ENCODE results near the gene PANX2.

GRCh38 chr22:50199251-50199721 is 28.8 kb downstream of the PANX2 start:
- TF ChIP-seq GFI1 (CRISPR knock-in tag; IDR thresholded peaks at IDR 0.05; ENCODE audit: borderline replicate concordance): no peak
- TF ChIP-seq USF2 (IDR thresholded peaks at IDR 0.05; ENCODE audit: low read depth, low read length): no peak
- no peak for TF ChIP-seq USF2 (CRISPR knock-in tag; IDR thresholded peaks at IDR 0.05; ENCODE audit: borderline replicate concordance)
- TF ChIP-seq DR1 (CRISPR knock-in tag; IDR thresholded peaks at IDR 0.05): no peak
- no peak for TF ChIP-seq MYC (CRISPR knock-in tag; IDR thresholded peaks at IDR 0.05; ENCODE audit: borderline replicate concordance)
- TF ChIP-seq CTCF (CRISPR knock-in tag; IDR thresholded peaks at IDR 0.05): no peak
- TF ChIP-seq PHF8 (CRISPR knock-in tag; IDR thresholded peaks at IDR 0.05): no peak
- TF ChIP-seq ZBTB33 (CRISPR knock-in tag; IDR thresholded peaks at IDR 0.05): no peak
- no peak for TF ChIP-seq ZNF17 (CRISPR knock-in tag; IDR thresholded peaks at IDR 0.05)
- no peak for TF ChIP-seq WIZ (CRISPR knock-in tag; IDR thresholded peaks at IDR 0.05)
- TF ChIP-seq, protein P1, sequence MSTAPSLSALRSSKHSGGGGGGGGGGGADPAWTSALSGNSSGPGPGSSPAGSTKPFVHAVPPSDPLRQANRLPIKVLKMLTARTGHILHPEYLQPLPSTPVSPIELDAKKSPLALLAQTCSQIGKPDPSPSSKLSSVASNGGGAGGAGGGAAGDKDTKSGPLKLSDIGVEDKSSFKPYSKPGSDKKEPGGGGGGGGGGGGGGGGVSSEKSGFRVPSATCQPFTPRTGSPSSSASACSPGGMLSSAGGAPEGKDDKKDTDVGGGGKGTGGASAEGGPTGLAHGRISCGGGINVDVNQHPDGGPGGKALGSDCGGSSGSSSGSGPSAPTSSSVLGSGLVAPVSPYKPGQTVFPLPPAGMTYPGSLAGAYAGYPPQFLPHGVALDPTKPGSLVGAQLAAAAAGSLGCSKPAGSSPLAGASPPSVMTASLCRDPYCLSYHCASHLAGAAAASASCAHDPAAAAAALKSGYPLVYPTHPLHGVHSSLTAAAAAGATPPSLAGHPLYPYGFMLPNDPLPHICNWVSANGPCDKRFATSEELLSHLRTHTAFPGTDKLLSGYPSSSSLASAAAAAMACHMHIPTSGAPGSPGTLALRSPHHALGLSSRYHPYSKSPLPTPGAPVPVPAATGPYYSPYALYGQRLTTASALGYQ (CRISPR knock-in tag; IDR thresholded peaks at IDR 0.05): no peak
- TF ChIP-seq SOX6 (IDR thresholded peaks at IDR 0.05): no peak
- TF ChIP-seq SOX6 (CRISPR knock-in tag; IDR thresholded peaks at IDR 0.05): no peak

All from HepG2 (cell line).